HG02678 (cell line): ENCODE results near the gene HSD3B7.
"Not testable (repeated sequence)": the region's sequence is repeated elsewhere in the genome, so short reads cannot be mapped to it uniquely, and the experiment has no call there.

Experiments
- ATAC-seq: cut with Tn5 transposase; IDR thresholded peaks from one replicate; pipeline ENCODE4 v1.9.1; 2021; ENCODE audit warnings: mild to moderate bottlenecking, moderate library complexity; ENCODE audit not compliant: unreplicated experiment

Gene HSD3B7

GRCh38 chr16:30984669-30985400 lies at the start of gene HSD3B7:
HSD3B7 (plus strand) TSS chr16:30985207; CDS start chr16:30985659, 452 bp downstream.
- no peak for ATAC-seq

DNA sequence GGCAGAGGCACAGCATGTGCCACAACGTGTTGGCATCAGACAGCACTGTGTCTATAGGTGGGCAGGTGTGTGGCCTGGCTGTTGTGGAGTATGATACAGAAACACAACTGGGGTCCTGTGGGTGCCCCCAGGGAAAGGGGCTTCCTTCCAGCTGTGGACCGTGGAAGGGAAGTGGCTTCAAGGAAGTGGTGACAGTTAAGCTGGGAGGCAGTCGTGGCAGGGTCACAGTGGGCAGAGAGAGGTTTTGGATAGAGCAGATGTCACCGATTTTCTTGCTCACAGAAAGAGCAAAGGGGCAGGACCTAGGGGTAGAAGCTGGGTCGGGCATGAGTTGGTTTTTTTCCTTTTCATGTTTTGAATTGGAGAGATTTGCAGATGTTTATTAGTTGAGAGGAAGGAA lies 47.3 kb upstream of the HSD3B7 start:
- no peak for ATAC-seq

DNA sequence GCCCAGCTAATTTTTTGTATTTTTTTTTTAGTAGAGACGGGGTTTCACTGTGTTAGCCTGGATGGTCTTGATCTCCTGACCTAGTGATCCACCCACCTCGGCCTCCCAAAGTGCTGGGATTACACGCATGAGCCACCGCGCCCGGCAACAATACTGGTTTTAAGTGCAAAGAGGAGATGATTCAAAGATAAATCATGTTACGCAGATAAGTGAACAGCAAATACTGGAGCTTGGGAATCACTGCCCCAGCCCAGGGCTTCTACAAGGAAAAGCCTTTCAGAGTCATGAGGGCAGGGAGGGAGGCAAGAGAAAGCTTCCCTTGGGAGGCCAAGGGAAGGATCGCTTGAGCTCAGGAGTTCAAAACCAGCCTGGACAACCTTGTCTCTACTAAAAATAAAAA lies 45.4 kb upstream of the HSD3B7 start:
- not testable (repeated sequence) for ATAC-seq

DNA sequence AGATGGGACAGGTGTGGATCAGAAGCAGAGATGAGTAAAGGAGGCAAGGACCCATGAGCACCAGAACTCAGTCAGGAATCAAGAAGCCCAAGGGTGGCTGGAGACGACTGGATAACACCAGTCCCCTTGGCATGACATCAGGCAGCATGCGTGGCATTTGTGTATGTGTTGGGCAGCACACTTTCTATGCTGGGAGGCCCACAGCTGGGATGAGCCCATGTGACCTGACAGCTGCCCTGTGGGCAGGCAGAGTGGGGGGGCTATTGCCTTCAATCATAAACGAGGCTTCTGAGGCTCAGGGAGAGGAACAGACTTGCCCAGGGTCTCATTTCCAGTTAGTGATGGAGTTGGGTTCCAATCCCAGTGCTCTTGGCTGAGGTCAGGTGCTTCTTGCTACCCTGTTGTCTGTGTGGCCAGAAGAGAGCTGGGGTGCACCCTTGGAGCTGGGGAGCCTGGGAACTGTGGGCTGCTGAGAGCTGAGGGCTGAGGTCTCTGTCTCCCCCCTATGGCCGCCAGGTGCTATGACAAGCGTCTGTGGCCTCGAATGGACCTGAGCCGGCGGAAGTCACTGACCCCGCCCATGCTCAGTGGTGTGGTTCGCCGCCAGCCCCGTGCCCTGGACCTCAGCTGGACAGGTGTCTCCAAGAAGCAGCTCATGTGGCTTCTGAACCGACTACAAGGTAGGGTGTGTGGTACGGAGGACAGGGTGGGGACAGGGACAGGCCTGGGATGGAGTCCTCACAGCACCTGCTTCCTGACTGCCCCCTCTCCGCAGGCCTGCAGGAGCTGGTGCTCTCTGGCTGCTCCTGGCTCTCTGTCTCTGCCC lies 43.2 kb upstream of the HSD3B7 start:
- peak; percentile 93 for ATAC-seq

- no peak for ATAC-seq
These were observed 42.6 kb upstream of the HSD3B7 start for GRCh38 chr16:30942426-30942806.

DNA sequence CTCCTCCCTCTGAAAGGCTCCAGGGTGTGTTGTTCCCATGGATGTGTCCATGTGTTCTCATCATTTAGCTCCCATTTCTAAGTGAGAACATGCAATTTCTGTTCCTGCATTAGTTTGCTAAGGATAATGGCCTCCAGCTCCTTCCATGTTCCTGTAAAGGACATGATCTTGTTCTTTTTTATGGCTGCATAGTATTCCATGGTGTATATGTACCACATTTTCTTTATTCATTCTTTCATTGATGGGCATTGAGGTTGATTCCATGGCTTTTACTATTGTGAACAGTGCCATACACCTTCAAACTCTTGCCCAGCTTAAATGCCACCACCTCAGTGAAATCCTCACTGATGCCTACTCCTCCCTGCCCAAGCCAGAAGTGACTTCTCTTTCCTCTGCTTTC lies 40.7 kb upstream of the HSD3B7 start:
- no peak for ATAC-seq

- no peak for ATAC-seq
These were observed 38.1 kb upstream of the HSD3B7 start for GRCh38 chr16:30946671-30947540.

DNA sequence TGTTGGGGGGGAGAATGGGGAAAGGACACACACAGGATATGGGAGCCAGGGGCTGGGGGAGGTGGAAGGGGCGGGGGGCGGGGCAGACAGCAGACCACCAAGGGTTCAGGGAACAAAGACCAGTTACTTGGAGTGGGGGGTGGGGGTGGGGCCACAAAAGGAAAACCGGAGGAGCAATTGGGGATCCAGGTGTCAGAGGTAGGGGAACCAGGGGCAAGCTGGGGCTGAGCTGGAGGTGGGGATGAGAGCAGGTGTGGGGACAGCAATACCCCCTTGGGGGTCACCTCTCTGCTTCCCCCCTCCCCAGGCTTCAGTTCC lies 37.5 kb upstream of the HSD3B7 start:
- no peak for ATAC-seq

DNA sequence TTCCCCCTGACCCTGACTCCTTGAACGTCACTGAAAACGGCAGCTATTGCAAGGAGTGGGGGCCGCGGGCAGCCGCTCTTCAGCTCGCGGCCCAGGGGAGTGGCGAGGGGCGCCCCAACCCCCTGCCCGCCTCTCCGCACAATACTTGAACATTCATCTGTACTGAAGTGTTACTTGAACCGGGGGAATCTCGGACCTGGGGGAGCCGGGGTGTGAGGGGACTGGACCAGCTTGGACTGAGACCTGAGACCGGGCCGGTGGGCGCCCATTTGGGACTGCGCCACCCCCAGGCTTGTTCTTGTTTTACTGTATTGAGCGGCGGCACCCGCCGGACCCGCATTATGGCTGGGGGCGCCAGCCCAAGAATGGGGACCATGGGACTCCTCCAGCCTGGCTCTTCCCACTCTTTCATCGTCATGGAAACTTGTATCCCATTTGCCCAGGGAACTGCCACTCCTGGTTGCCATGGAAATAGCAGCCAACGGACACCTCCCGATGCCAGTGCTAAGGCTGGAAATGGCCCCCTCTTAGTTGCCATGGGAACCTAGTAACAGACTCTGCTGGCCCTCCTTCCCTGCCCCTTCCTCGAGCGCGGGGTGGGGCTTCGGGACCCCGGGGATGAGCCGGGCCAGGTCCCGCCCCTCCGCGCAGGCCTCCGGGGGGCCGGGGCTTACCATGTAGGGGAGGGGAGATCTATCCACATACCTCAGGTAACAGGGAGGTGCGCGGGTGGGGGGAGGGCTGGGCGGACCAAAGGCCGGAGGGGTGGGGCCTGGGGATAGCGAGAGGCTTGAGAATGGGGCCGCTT lies 36.9 kb upstream of the HSD3B7 start:
- no peak for ATAC-seq

- ATAC-seq: peak; percentile 69
These were observed 36.0 kb upstream of the HSD3B7 start, which contains the start of gene ORAI3 for GRCh38 chr16:30948667-30949649. ORAI3 (plus strand) TSS chr16:30949068; CDS start chr16:30949290, 222 bp downstream.

- peak; percentile 46 for ATAC-seq
These were observed 35.1 kb upstream of the HSD3B7 start for GRCh38 chr16:30949650-30950515.

GRCh38 chr16:30950516-30951065 lies 34.4 kb upstream of the HSD3B7 start:
- ATAC-seq: no peak

- ATAC-seq: no peak
These were observed 33.8 kb upstream of the HSD3B7 start for GRCh38 chr16:30951193-30951592.

DNA sequence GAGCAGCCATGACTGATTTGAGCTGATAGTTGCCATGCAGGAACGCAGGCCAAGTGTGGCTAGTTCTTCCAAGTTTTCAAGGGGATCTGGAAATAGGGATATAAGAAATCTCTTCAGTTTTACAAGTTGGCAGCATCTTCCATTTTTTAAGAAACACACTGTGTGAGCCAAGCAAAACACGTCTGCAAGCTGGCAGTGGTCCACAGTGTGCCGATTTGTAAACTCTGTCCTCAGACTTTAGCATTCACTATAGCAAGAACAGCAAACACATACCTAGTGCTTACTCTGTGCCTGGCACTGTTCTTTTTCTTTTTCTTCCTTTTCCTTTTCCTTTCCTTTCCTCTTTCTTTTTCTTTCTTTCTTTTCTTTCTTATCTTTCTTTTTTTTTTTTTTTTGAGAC lies 33.3 kb upstream of the HSD3B7 start:
- ATAC-seq: no peak

DNA sequence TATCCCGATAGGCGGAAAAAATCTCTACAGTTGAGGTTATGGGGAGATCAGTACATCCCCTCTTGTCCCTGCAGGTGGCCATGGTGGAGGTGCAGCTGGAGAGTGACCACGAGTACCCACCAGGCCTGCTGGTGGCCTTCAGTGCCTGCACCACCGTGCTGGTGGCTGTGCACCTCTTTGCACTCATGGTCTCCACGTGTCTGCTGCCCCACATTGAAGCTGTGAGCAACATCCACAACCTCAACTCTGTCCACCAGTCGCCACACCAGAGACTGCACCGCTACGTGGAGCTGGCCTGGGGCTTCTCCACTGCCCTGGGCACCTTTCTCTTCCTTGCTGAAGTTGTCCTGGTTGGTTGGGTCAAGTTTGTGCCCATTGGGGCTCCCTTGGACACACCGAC lies 31.9 kb upstream of the HSD3B7 start:
- ATAC-seq: no peak

GRCh38 chr16:30953511-30954124 lies 31.4 kb upstream of the HSD3B7 start:
- no peak for ATAC-seq

DNA sequence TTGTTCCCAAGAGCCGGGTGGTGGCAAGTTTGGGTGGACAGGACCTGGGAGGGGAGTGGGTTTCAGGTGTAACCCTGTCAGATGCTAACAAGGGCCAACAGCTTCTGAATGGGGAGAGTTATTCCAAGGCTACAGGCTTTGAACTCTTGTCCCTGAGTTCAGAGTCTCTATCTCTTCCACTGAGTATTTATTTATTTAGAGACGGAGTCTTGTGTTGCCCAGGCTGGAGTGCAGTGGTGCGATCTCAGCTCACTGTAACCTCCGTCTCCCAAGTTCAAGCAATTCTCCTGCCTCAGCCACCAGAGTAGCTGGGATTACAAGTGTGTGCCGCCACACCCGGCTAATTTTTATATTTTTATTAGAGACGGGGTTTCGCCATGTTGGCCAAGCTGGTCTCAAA lies 30.0 kb upstream of the HSD3B7 start:
- no peak for ATAC-seq
